ENCODE results near the gene CDKL1. TPM values are rescaled to one million over a fixed set of nuclear protein-coding genes. Genes with fewer than 3 reads are reported as not detected.
A peak's percentile ranks its signal among the peaks of the same experiment; 100 is the strongest.

Gene CDKL1
- total RNA-seq, 1 donor from 2014 or later, result 3.4 TPM

- H3K36me3 Mint-ChIP-seq (ENCODE audit: unreplicated experiment), result no peaks in the 10 kb centered on the region
- H3K4me1 Mint-ChIP-seq (ENCODE audit: low read depth, unreplicated experiment), result peaks cover 26% of the 10 kb centered on the region
- DNase-seq, result no peak
- TF ChIP-seq CTCF (IDR thresholded peaks at IDR 0.05; ENCODE audit: partially characterized antibody, unreplicated experiment), result no peak
- H3K27me3 Mint-ChIP-seq (ENCODE audit: unreplicated experiment), result peaks cover 1% of the 10 kb centered on the region
- H3K4me3 Mint-ChIP-seq (ENCODE audit: unreplicated experiment), result no peak overlapping the region
- H3K9me3 Mint-ChIP-seq (ENCODE audit: unreplicated experiment), result peaks cover 5% of the 10 kb centered on the region
- H3K27ac Mint-ChIP-seq (ENCODE audit: unreplicated experiment), result no peak overlapping the region
Measured at GRCh38 chr14:50347521-50347920, 49.2 kb downstream of the CDKL1 start.

GRCh38 chr14:50345846-50346422 is 50.7 kb downstream of the CDKL1 start:
- TF ChIP-seq CTCF (IDR thresholded peaks at IDR 0.05; ENCODE audit: partially characterized antibody, unreplicated experiment), result no peak
- H3K36me3 Mint-ChIP-seq (ENCODE audit: unreplicated experiment), result no peaks in the 10 kb centered on the region
- H3K27ac Mint-ChIP-seq (ENCODE audit: unreplicated experiment), result no peak overlapping the region
- H3K9me3 Mint-ChIP-seq (ENCODE audit: unreplicated experiment), result peaks cover 5% of the 10 kb centered on the region
- H3K4me1 Mint-ChIP-seq (ENCODE audit: low read depth, unreplicated experiment), result peaks cover 30% of the 10 kb centered on the region
- no peak overlapping the region for H3K4me3 Mint-ChIP-seq (ENCODE audit: unreplicated experiment)
- no peak for DNase-seq
- H3K27me3 Mint-ChIP-seq (ENCODE audit: unreplicated experiment), result peaks cover 1% of the 10 kb centered on the region

- Mint-ChIP-seq H3K4me3 (ENCODE audit: unreplicated experiment) (no peak overlapping the region), H3K4me1 (ENCODE audit: low read depth, unreplicated experiment) (peaks cover 34% of the 10 kb centered on the region), H3K27me3 (ENCODE audit: unreplicated experiment) (peaks cover 3% of the 10 kb centered on the region), H3K9me3 (ENCODE audit: unreplicated experiment) (peaks cover 5% of the 10 kb centered on the region), H3K27ac (ENCODE audit: unreplicated experiment) (no peak overlapping the region), H3K36me3 (ENCODE audit: unreplicated experiment) (no peaks in the 10 kb centered on the region)
- no peak for DNase-seq
- TF ChIP-seq CTCF (IDR thresholded peaks at IDR 0.05; ENCODE audit: partially characterized antibody, unreplicated experiment), result no peak
Measured at GRCh38 chr14:50344876-50345563, 51.7 kb downstream of the CDKL1 start.

GRCh38 chr14:50344116-50344775 is 52.4 kb downstream of the CDKL1 start:
- H3K4me3 Mint-ChIP-seq (ENCODE audit: unreplicated experiment), result peak overlapping the region; percentile 7
- H3K9me3 Mint-ChIP-seq (ENCODE audit: unreplicated experiment), result peaks cover 5% of the 10 kb centered on the region
- peaks cover 37% of the 10 kb centered on the region for H3K4me1 Mint-ChIP-seq (ENCODE audit: low read depth, unreplicated experiment)
- H3K27ac Mint-ChIP-seq (ENCODE audit: unreplicated experiment), result peak overlapping the region; percentile 49
- no peaks in the 10 kb centered on the region for H3K36me3 Mint-ChIP-seq (ENCODE audit: unreplicated experiment)
- no peak for DNase-seq
- H3K27me3 Mint-ChIP-seq (ENCODE audit: unreplicated experiment), result peaks cover 3% of the 10 kb centered on the region
- TF ChIP-seq CTCF (IDR thresholded peaks at IDR 0.05; ENCODE audit: partially characterized antibody, unreplicated experiment), result no peak

GRCh38 chr14:50343434-50343833 is 53.2 kb downstream of the CDKL1 start:
- Mint-ChIP-seq H3K27ac (ENCODE audit: unreplicated experiment) (no peak overlapping the region), H3K27me3 (ENCODE audit: unreplicated experiment) (peaks cover 3% of the 10 kb centered on the region), H3K4me1 (ENCODE audit: low read depth, unreplicated experiment) (peaks cover 42% of the 10 kb centered on the region), H3K9me3 (ENCODE audit: unreplicated experiment) (peaks cover 5% of the 10 kb centered on the region), H3K36me3 (ENCODE audit: unreplicated experiment) (no peaks in the 10 kb centered on the region), H3K4me3 (ENCODE audit: unreplicated experiment) (no peak overlapping the region)
- TF ChIP-seq CTCF (IDR thresholded peaks at IDR 0.05; ENCODE audit: partially characterized antibody, unreplicated experiment), result no peak
- DNase-seq, result no peak

Measured in glutamatergic neuron (in vitro differentiated cells).